ENCODE data around the gene DNM1.
A peak's percentile ranks its signal among the peaks of the same experiment; 100 is the strongest.
"Not testable (repeated sequence)": the region's sequence is repeated elsewhere in the genome, so short reads cannot be mapped to it uniquely, and the experiment has no call there.

DNM1 gene

GRCh38 chr9:128253140-128253990 lies 50.2 kb downstream of the DNM1 start:
- DNase-seq = no peak

DNA sequence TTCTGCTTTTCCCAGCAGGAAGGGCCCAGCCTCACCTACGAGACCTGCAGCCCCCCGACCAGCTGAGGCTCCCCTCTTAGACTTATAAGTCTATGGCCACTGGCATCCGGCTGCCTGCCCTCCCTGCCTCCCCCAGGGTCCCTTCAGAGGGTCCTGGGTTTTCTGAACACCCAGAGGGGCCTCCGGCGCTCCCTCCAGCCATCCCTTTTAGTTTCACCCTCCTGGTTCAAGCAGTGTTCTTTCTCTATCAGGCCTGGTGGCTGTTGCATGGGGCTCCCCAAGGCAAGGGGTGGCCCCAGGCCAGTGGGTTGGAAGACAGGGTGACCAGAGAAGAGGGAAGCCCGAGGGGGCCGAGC lies 50.8 kb downstream of the DNM1 start:
- DNase-seq = no peak

GRCh38 chr9:128254362-128254761 lies 51.2 kb downstream of the DNM1 start:
- DNase-seq = no peak

DNA sequence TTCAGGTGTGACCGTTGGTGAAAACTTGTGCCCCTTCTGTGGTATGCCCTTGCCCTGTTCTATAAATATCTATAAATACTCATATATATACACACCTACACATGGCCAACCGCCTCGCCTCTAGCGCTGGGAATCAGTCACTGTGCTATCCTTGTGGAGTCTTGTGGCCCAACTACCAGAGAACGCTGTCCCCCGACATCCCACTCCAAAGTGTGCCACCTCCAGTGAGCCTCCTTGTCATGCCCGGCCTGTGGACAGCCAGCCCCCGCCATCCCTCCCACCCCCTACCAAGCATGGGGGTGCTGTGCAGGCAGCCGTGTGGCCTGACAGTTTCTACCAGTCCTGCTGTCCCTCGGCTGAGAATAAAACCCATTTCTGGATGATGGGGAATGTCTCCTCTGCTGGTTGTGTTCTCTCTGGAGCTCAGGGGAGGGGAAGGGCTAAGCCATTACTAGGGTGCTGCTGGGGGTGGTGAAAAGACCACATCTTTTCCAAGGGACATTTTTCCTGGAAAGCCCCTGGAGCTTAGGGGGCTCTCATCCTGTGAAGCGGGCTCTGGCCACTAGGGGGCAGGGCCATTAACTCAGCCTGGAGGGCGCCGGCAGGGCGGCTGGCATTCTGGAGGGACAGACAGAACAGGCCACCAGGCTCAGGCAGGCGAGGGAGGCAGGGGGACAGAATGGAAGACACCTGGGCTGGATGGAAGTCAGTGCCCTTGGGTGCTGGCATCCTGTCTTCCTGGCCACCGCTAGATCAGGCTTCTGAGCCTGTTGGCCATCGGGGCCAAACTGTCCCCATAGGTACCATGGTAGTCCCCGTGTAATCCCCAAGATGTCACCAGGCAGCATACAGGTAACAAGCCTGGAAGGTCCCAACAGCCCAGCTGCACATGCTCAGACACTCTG lies 51.9 kb downstream of the DNM1 start:
- DNase-seq = peak; percentile 74

GRCh38 chr9:128257086-128257825 lies 54.1 kb downstream of the DNM1 start:
- no peak for DNase-seq

GRCh38 chr9:128257907-128258306 lies 54.7 kb downstream of the DNM1 start:
- no peak for DNase-seq

DNA sequence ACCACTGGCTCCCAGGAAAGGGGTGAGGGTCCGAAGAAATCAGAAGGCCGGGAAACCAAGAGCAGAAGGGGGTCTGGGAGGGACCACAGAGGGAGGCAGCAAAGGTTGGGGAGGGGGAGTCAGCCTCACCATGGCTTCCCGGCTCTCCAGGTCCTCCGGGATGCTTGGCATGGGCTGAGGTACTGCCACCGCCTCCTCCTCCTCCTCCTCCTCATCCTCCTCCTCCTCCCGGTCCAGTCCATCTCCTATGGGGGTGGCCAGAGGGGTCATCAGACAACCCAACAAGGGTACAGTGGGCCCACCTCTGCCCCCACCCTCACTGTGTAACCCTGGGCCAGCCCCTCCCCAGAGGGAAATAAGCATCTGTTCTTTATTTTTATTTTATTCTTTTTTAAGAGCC lies 55.1 kb downstream of the DNM1 start:
- no peak for DNase-seq

DNA sequence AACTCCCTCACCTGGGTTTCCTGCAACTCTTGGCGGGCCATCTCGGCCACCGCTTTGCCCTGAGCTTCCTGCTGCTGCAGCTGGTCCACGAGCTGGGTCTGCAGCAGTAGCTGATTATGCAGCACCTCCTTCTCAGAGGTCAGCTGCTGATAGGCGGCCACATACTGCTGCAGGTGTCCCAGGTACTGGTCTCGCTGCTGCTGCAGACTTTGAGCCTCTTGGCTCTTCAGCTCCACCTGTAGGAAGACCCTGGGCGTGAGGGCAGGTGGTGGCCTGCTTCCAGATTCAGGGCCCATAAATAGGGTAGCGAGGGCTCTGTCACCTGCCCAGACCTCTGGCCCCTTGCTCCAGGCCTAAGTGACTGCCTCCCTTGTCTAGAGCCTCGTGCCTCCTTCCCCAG lies 56.0 kb downstream of the DNM1 start:
- DNase-seq = no peak

DNA sequence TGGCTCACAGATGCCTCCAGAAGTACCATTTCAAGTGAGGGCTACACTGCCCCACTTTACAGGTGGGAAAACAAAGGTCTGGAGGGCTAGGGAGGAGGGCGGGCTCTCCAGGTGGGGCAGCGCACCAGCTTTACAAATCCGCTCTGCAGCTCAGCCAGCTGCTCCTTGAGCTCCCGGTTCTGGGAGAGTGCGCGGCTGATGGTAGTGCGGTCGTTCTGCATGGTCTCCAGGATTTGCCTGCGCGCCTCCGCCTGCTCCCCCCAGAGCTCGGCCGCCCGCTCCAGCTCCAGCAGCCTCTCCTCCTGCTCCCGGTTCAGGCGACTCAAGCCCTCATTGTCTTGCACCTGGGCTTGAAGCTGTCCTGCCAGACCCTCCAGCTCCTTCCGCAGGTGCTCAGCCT lies 57.2 kb downstream of the DNM1 start:
- DNase-seq = no peak

DNA sequence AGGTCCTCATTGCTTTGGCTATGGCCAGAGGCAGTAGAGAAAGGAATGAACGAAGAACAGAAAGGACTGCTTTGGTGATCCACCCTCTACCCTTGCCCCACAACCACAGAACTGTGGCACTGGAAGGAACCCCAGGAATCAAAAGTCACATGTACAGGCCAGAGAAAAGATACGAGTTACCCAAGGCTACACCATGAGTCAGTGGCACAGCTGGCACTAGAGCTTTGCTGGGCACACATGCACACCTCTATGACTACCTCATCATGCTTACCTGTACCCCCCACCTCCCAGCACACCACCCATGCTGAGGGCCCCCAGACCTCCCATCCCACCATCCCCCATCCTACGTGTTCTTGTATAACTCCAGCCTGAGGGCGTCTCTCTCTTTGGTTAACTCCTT lies 59.5 kb downstream of the DNM1 start:
- no peak for DNase-seq

DNA sequence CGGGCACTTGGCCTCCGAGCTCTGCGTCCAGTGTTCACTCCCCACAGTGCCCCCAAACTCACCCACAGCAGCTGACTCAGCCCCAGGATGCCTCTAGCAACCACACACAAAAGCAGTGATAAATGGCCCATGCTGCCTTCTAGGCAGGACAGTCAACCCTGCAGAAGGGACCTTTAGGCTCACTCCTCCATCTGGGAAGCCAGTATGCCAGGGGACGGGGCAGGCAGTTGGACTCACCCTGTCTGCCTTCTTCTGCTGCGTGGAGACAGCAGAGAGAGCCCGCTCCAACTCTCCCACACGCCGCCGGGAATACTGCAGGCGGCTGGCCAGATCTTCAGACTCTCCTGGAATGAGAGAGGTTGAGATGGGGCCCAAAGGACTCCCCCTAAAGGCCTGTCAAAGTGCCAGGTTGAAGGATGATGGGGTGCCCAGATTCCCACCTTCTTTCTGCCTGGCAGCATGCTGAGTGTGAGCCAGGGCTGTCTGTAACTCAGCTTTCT lies 62.2 kb downstream of the DNM1 start:
- DNase-seq = no peak

- no peak for DNase-seq
Measured at GRCh38 chr9:128266868-128267590, 63.9 kb downstream of the DNM1 start.

DNA sequence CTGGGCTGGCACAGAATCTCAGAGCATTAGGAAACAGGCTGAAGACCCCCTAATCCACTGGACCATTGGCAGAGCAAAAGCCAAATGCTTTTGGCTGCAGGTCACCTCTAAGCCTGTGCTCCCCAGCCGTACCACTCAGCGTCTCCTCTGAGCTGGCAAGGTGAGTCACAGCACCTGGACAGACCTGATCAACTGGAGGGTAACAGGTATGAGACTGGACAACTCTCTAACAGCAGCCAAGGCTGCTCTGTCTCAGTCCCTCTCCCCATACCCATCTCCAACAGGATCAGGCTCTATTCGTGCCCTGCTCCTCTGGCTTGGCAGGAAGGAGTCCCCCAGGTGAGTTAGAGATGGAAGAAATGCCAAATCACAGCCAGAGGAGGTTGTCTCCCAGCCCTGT lies 67.9 kb downstream of the DNM1 start:
- DNase-seq = no peak

DNA sequence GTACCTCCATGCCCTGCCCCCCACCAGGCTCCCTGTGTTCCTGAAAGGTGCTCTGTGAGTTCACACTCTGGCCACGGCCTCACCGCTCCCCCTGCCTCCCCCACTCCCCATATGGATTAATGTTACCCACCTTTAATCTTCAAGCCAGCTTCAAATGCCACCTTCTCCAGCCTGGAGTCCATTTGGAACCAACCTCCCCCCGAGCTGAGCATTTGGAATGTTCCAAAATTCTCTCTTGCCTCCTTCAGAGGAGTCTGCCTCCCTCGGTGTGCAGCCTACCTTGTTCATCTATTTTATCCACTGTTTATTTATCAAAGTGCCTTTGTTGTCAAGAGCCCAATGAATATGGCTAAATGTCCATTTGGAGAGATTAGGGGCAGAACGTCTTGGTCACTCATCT lies 68.3 kb downstream of the DNM1 start:
- DNase-seq = no peak

- DNase-seq = no peak
Measured at GRCh38 chr9:128274245-128274644, 71.1 kb downstream of the DNM1 start.

DNA sequence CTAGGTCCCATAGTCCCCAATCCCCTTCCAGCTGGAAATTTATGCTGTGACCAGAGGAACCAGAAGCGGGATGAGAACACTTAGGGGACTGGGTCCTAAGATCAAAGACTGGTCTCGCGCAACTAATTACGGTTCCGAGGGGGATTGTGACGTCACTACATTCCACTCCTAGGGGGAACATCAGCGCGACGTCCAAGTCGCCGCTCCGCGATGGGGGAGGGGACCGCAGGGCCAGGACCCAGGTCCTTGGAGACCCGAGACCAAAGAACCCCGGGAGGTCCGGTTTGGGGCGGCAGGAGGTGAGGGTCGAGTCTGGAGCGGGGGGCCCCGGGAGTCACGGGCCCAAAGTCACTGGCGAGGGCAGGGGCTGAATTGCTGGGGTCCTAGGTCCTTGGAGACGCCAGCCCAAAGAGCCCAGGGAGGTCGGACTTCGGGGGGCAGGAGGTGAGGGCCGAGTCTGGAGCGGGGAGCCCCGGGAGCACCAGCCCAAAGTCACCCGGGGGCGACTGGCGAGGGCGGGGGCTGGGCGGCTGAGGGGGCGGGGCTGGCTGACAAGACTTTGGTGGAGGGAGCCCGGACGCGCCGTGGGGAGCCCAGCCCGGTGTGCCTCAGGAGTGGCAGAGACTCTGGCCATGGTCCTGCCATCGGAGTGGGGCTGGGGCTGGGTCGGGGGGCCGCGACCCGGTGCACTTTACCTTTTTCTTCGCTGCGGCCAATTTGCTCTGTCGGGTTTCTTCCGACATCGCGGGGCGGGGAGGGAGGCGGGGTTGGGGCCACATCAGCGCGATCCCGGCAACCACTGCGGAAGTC lies 72.2 kb downstream of the DNM1 start, which contains the start of gene GOLGA2:
TSS of gene GOLGA2 (minus strand) at position 810 of the 810 bp plus-strand sequence. CDS start at position 779, 31 bp downstream.
- no peak for DNase-seq

DNA sequence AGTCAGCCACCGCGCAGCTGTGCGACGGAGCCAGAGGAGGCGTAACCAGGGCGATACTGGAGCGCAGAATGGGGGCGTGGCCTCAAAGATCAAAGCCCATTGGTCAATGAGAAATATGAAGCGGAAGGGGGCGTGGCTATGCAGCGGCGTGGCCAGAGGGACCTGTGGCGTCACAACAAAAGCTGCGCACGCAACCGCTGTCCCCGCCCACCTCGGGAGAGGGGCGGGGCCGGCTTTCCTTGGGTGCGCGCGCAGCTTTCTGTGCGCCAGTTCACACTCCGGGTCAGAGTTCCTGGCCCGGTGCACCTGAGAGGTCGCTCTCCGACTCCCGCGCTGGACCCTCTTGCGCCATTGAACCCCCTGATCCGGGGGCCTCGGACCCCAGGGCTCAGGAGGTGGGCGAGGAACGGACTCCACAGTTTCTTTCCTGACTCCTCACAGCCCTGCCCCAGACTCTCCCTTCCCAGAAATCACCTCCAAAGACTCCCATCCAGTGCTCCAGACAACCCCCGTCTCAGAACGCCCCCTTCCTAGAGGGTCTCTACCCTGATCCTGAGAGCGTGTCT lies 72.9 kb downstream of the DNM1 start, which contains the start of gene SWI5:
TSS of gene SWI5 (plus strand) at position 269 of the 566 bp plus-strand sequence.
- DNase-seq = peak; percentile 100

- no peak for DNase-seq
Measured at GRCh38 chr9:128276574-128277270, 73.5 kb downstream of the DNM1 start.

DNA sequence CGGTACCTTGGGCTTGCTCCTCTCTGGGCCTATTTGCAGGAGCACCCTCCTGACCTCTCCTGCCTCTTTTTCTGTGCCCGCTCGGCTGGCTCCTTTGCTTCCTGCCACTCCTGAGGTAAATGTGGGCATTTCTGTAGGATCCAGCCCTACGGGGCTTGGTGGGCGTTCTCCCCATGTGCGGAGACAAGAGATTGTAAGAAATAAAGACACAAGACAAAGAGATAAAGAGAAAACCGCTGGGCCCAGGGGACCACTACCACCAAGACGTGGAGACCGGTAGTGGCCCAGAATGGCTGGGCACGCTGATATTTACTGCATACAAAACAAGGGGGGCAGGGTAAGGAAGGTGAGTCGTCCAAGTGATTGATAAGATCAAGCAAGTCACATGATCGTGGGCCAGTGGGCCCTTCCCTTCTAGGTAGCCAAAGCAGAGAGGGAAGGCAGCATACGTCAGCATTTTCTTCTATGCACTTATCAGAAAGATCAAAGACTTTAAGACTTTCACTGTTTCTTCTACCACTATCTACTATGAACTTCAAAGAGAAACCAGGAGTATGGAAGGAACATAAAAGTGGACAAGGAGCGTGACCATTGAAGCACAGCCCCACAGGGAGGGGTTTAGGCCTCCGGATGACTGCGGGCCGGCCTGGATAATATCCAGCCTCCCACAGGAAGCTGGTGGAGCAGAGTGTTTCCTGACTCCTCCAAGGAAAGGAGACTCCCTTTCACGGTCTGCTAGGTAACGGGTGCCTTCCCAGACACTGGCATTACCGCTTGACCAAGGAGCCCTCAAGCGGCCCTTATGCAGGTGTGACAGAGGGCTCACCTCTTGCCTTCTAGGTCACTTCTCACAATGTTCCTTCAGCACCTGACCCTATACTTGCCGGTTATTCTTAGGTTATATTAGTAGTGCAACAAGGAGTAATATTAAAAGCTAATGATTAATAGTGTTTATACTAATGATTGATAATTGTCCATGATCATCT lies 76.2 kb downstream of the DNM1 start:
- not testable (repeated sequence) for DNase-seq

Data from RPMI8226 (cell line).